ENCODE results near the gene PGAM1.
"Not testable (repeated sequence)": the region's sequence is repeated elsewhere in the genome, so short reads cannot be mapped to it uniquely, and the experiment has no call there.

The PGAM1 gene

DNA sequence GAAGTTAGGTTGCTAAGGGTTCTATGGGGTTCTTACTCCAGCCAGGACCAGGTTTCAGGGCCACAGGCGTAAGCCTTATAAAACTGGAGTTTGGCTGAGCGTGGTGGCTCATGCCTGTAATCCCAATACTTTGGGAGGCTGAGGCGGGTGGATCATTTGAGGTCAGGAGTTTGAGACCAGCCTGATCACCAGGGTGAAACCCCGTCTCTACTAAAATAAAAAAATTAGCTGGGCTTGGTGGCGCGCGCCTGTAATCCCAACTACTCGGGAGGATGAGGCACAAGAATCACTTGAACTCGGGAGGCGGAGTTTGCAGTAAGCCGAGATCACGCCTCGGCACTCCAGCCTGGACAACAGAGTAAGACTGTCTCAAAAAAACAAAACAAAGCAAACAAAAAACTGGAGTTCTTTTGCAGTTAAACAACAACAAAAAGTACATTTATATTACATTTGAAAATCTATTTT, 24.5 kb upstream of the PGAM1 start:
- Histone ChIP-seq H3K79me2 (ENCODE audit: insufficient read depth, low read length) (peaks cover 17% of the 10 kb centered on the region; the same call in 1 of the 2 replicates), H3K4me2 (ENCODE audit: low read depth, low read length, poor library complexity, severe bottlenecking) (peak overlapping the region; percentile 54), H3K27ac (ENCODE audit: low read depth, low read length) (no peak overlapping the region), H4K20me1 (ENCODE audit: low read depth, low read length) (no peaks in the 10 kb centered on the region), H3K36me3 (ENCODE audit: low read length) (0 out of 2 replicates have a peak, but pooled peaks cover under 1% of the 10 kb centered on the region), H3K4me3 (ENCODE audit: insufficient read depth, low read length, poor library complexity, severe bottlenecking) (peak overlapping the region; percentile 90), H2AFZ (ENCODE audit: low read depth, low read length, severe bottlenecking) (peak overlapping the region; percentile 77), H3K9ac (ENCODE audit: low read length) (peak overlapping the region; percentile 65; the same call in 1 of the 2 replicates), H3K27me3 (ENCODE audit: low read length) (no peaks in the 10 kb centered on the region), H3K9me2 (replicated peaks; ENCODE audit: insufficient read depth, low read length) (no peaks in the 10 kb centered on the region), H3K9me3 (ENCODE audit: insufficient read depth, low read length) (no peaks in the 10 kb centered on the region), H3F3A (ENCODE audit: insufficient read depth) (no peaks in the 10 kb centered on the region)
- TF ChIP-seq, protein P1, sequence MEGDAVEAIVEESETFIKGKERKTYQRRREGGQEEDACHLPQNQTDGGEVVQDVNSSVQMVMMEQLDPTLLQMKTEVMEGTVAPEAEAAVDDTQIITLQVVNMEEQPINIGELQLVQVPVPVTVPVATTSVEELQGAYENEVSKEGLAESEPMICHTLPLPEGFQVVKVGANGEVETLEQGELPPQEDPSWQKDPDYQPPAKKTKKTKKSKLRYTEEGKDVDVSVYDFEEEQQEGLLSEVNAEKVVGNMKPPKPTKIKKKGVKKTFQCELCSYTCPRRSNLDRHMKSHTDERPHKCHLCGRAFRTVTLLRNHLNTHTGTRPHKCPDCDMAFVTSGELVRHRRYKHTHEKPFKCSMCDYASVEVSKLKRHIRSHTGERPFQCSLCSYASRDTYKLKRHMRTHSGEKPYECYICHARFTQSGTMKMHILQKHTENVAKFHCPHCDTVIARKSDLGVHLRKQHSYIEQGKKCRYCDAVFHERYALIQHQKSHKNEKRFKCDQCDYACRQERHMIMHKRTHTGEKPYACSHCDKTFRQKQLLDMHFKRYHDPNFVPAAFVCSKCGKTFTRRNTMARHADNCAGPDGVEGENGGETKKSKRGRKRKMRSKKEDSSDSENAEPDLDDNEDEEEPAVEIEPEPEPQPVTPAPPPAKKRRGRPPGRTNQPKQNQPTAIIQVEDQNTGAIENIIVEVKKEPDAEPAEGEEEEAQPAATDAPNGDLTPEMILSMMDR (IDR thresholded peaks at IDR 0.05; ENCODE audit: insufficient read depth, low read length, poor library complexity, severe bottlenecking): no peak
- no peak for TF ChIP-seq EZH2phosphoT487 (conservative IDR thresholded peaks at IDR 0.05; ENCODE audit: low read length)

DNA sequence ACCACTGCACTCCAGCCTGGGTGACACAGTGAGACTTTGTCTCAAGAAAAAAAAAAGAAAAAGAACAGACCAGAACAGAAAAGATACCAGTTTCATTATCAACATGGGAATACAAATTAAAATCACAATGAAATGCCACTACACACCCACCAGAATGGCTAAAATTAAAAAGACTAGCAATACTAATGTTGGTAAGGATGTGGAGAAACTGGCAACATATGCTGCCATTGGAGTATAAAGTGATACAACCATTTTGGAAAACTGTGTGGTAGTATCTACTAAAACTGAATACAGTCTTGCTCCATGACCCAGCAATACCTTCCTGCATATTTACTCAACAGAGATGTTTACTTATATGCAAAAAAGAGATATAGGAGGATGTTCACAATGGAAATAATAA, 21.9 kb upstream of the PGAM1 start:
- Histone ChIP-seq H2AFZ (ENCODE audit: low read depth, low read length, severe bottlenecking) (no peak overlapping the region), H3K27me3 (ENCODE audit: low read length) (no peaks in the 10 kb centered on the region), H3F3A (ENCODE audit: insufficient read depth) (no peaks in the 10 kb centered on the region), H3K36me3 (ENCODE audit: low read length) (no peaks in the 10 kb centered on the region), H3K4me3 (ENCODE audit: insufficient read depth, low read length, poor library complexity, severe bottlenecking) (no peak overlapping the region), H3K79me2 (ENCODE audit: insufficient read depth, low read length) (peaks cover 16% of the 10 kb centered on the region; the same call in 1 of the 2 replicates), H4K20me1 (ENCODE audit: low read depth, low read length) (no peaks in the 10 kb centered on the region), H3K27ac (ENCODE audit: low read depth, low read length) (no peak overlapping the region), H3K4me2 (ENCODE audit: low read depth, low read length, poor library complexity, severe bottlenecking) (no peak overlapping the region), H3K9me3 (ENCODE audit: insufficient read depth, low read length) (no peaks in the 10 kb centered on the region), H3K9me2 (replicated peaks; ENCODE audit: insufficient read depth, low read length) (no peaks in the 10 kb centered on the region), H3K9ac (ENCODE audit: low read length) (no peak overlapping the region)
- TF ChIP-seq, protein P1 (IDR thresholded peaks at IDR 0.05; ENCODE audit: insufficient read depth, low read length, poor library complexity, severe bottlenecking): no peak
- no peak for TF ChIP-seq EZH2phosphoT487 (conservative IDR thresholded peaks at IDR 0.05; ENCODE audit: low read length)

DNA sequence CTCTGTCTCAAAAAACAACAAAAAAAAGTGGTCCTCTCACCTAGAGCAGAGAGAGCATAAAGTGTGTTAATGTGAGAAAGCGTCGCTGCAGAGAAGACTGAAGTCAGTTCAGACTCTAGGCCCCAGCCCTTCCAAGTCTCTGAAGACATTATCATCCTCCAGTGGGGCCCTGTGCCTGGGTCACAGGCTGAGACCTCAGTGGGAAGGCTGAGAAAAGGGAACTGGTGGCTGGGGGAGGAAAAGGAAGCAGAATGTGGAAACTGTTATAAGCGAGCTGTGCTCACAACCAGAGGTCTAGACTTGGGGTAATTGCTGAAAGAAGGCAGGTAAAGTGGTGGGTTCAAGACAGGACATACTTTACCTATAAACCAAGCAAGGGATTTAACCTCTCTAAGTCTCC, 19.9 kb upstream of the PGAM1 start:
- Histone ChIP-seq H3K27me3 (ENCODE audit: low read length) (no peaks in the 10 kb centered on the region), H3K79me2 (ENCODE audit: insufficient read depth, low read length) (no peaks in the 10 kb centered on the region), H2AFZ (ENCODE audit: low read depth, low read length, severe bottlenecking) (peak overlapping the region; percentile 86), H3K4me3 (ENCODE audit: insufficient read depth, low read length, poor library complexity, severe bottlenecking) (no peak overlapping the region), H3K36me3 (ENCODE audit: low read length) (no peaks in the 10 kb centered on the region), H3K9ac (ENCODE audit: low read length) (no peak overlapping the region), H3K4me2 (ENCODE audit: low read depth, low read length, poor library complexity, severe bottlenecking) (no peak overlapping the region), H3K9me3 (ENCODE audit: insufficient read depth, low read length) (no peaks in the 10 kb centered on the region), H3K9me2 (replicated peaks; ENCODE audit: insufficient read depth, low read length) (no peaks in the 10 kb centered on the region), H3K27ac (ENCODE audit: low read depth, low read length) (no peak overlapping the region), H3F3A (ENCODE audit: insufficient read depth) (no peaks in the 10 kb centered on the region), H4K20me1 (ENCODE audit: low read depth, low read length) (no peaks in the 10 kb centered on the region)
- TF ChIP-seq, protein P1 (IDR thresholded peaks at IDR 0.05; ENCODE audit: insufficient read depth, low read length, poor library complexity, severe bottlenecking): no peak
- no peak for TF ChIP-seq EZH2phosphoT487 (conservative IDR thresholded peaks at IDR 0.05; ENCODE audit: low read length)

DNA sequence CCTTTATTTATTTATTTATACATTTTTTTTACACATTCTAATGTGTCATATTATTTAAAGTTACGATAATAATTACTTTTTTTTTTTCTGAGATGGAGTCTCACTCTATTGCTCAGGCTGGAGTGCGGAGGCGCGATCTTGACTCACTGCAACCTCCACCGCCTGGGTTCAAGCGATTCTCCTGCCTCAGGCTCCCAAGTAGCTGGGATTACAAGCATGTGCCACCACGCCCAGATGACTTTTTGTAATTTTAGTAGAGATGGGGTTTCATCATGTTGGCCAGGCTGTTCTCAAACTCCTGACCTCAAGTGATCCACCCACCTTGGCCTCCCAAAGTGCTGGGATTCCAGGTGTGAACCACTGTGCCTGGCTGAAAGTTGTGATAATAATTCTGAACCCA, 19.5 kb upstream of the PGAM1 start:
- H3K9me3 ChIP-seq (ENCODE audit: insufficient read depth, low read length); H3K4me3 ChIP-seq (ENCODE audit: insufficient read depth, low read length, poor library complexity, severe bottlenecking); H3K4me2 ChIP-seq (ENCODE audit: low read depth, low read length, poor library complexity, severe bottlenecking); H3K27me3 ChIP-seq (ENCODE audit: low read length); H3K79me2 ChIP-seq (ENCODE audit: insufficient read depth, low read length); H3F3A ChIP-seq (ENCODE audit: insufficient read depth); H4K20me1 ChIP-seq (ENCODE audit: low read depth, low read length); H3K9me2 ChIP-seq (replicated peaks; ENCODE audit: insufficient read depth, low read length); H3K27ac ChIP-seq (ENCODE audit: low read depth, low read length); H3K36me3 ChIP-seq (ENCODE audit: low read length): not testable (repeated sequence)
- peak overlapping the region; percentile 86 for H2AFZ ChIP-seq (ENCODE audit: low read depth, low read length, severe bottlenecking)
- 0 out of 2 replicates have a peak overlapping the region, but pooled peaks have one; percentile 3 for H3K9ac ChIP-seq (ENCODE audit: low read length)

All from SU-DHL-6 (cell line).